CD4-positive, alpha-beta T cell treated with Interleukin-21 for 1 hour (primary cell): Measurements from ENCODE around the gene PLP1.

Experiments used
- DNase-seq: peaks from one replicate; pipeline ENCODE4 v3.0.0-alpha.2; 2020

PLP1 gene

GRCh38 chrX:103831342-103831802, 54.7 kb downstream of the PLP1 start:
- peak; percentile 60 for DNase-seq

DNA sequence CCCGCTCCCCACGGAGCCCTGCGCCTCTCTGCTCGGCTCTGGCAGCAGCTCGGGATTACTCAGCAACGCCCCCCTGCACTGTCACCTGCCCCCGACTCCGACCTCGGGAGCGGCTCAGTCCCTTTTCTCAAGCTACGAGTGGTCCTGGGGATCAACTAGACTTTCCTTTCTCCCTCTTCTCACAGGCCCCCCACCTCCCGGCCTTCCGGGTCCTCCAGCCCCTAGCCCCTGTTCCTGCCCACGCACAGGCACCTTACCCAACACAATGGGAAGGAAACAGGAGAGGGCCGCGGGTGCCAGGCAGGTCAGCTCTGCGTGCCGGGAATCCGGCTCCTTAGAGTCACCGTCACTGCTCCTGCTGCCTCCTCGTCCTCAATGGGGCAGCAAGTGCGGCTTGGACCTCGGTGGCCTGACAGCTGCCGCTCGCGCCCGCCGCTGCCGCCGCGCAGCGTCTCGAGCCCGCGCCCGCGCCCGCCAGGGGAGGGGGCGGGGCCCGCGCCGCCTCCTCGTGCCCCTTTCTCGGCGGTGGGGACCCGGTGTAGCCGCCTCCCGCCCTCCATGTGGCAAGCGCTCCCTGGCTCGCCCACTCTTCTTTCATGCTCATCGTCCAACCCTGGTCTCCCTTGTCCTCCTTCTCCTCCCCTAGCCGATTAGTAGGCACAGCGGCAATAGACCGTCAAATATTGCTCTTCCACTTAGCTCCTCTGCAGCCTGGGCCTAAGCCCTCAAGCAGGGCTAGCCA, 55.3 kb downstream of the PLP1 start, which contains the start of gene RAB9B:
Gene RAB9B, minus strand, starts transcription at position 455 of the 742 bp plus-strand sequence. CDS start 6,473 bp downstream, outside the sequence.
- DNase-seq = peak; percentile 12

DNA sequence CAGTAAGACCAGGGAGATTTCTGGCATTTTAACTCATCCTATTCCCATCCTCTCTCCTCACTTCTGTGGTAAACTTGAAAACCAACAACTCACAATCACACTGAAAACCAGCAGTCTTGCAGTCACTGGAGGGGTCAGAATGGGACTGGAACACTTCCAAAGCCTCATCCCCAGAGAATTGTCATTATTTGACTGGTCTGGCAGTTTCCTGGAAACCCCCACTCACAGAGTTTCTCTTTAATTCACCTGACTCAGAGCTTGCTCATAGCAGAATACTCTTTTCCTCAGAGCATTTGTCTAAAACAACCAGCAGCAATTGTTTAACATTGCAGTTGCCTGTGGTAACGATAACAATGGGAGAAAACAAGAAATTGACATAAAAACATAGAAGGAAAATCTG, 62.8 kb downstream of the PLP1 start:
- no peak for DNase-seq
